Measurements from ENCODE around the gene CHMP5. TPM values are rescaled to one million over a fixed set of nuclear protein-coding genes. Genes with fewer than 3 reads are reported as not detected.
"Not testable (repeated sequence)": the region's sequence is repeated elsewhere in the genome, so short reads cannot be mapped to it uniquely, and the experiment has no call there.

CHMP5 gene
- total RNA-seq, 1 donor from 2014 or later: 173 TPM

- FAIRE-seq (no peak), DNase-seq (ENCODE audit: low read depth) (no peak)
- Histone ChIP-seq H3K4me3 (ENCODE audit: low read depth, low read length) (no peak overlapping the region), H3K36me3 (ENCODE audit: control insufficient read depth, insufficient read depth, low read length) (peaks cover 23% of the 10 kb centered on the region), H3K27me3 (ENCODE audit: control insufficient read depth, insufficient read depth, low read length) (no peaks in the 10 kb centered on the region)
- TF ChIP-seq CTCF (IDR thresholded peaks at IDR 0.05; ENCODE audit: insufficient read depth, low read length, severe bottlenecking): no peak
Observed at GRCh38 chr9:33311953-33312352, 47.1 kb downstream of the CHMP5 start.

- no peak for TF ChIP-seq CTCF (IDR thresholded peaks at IDR 0.05; ENCODE audit: insufficient read depth, low read length, severe bottlenecking)
- DNase-seq (ENCODE audit: low read depth) (no peak), FAIRE-seq (no peak)
- Histone ChIP-seq H3K4me3 (ENCODE audit: low read depth, low read length) (no peak overlapping the region), H3K36me3 (ENCODE audit: control insufficient read depth, insufficient read depth, low read length) (peaks cover 22% of the 10 kb centered on the region), H3K27me3 (ENCODE audit: control insufficient read depth, insufficient read depth, low read length) (no peaks in the 10 kb centered on the region)
Observed at GRCh38 chr9:33315371-33315770, 50.5 kb downstream of the CHMP5 start.

- H3K27me3 ChIP-seq (ENCODE audit: control insufficient read depth, insufficient read depth, low read length); H3K4me3 ChIP-seq (ENCODE audit: low read depth, low read length); DNase-seq (ENCODE audit: low read depth); FAIRE-seq: not testable (repeated sequence)
- H3K36me3 ChIP-seq (ENCODE audit: control insufficient read depth, insufficient read depth, low read length): peaks cover 20% of the 10 kb centered on the region
Observed at GRCh38 chr9:33317136-33317535, 52.3 kb downstream of the CHMP5 start.

GRCh38 chr9:33318225-33318624, 53.4 kb downstream of the CHMP5 start:
- Histone ChIP-seq H3K36me3 (ENCODE audit: control insufficient read depth, insufficient read depth, low read length) (peaks cover 24% of the 10 kb centered on the region), H3K27me3 (ENCODE audit: control insufficient read depth, insufficient read depth, low read length) (no peaks in the 10 kb centered on the region), H3K4me3 (ENCODE audit: low read depth, low read length) (no peak overlapping the region)
- FAIRE-seq (no peak), DNase-seq (ENCODE audit: low read depth) (no peak)
- no peak for TF ChIP-seq CTCF (IDR thresholded peaks at IDR 0.05; ENCODE audit: insufficient read depth, low read length, severe bottlenecking)

GRCh38 chr9:33318781-33319180, 53.9 kb downstream of the CHMP5 start:
- H3K36me3 ChIP-seq (ENCODE audit: control insufficient read depth, insufficient read depth, low read length): peaks cover 20% of the 10 kb centered on the region
- TF ChIP-seq CTCF (IDR thresholded peaks at IDR 0.05; ENCODE audit: insufficient read depth, low read length, severe bottlenecking): no peak
- no peak overlapping the region for H3K4me3 ChIP-seq (ENCODE audit: low read depth, low read length)
- FAIRE-seq: no peak
- DNase-seq (ENCODE audit: low read depth): no peak
- H3K27me3 ChIP-seq (ENCODE audit: control insufficient read depth, insufficient read depth, low read length): no peaks in the 10 kb centered on the region

- FAIRE-seq: no peak
- H3K4me3 ChIP-seq (ENCODE audit: low read depth, low read length): no peak overlapping the region
- H3K27me3 ChIP-seq (ENCODE audit: control insufficient read depth, insufficient read depth, low read length): no peaks in the 10 kb centered on the region
- DNase-seq (ENCODE audit: low read depth): no peak
- TF ChIP-seq CTCF (IDR thresholded peaks at IDR 0.05; ENCODE audit: insufficient read depth, low read length, severe bottlenecking): no peak
- peaks cover 20% of the 10 kb centered on the region for H3K36me3 ChIP-seq (ENCODE audit: control insufficient read depth, insufficient read depth, low read length)
Observed at GRCh38 chr9:33320230-33320567, 55.4 kb downstream of the CHMP5 start.

All from bronchial epithelial cell (primary cell).